ENCODE data around the gene ASB15.

DNA sequence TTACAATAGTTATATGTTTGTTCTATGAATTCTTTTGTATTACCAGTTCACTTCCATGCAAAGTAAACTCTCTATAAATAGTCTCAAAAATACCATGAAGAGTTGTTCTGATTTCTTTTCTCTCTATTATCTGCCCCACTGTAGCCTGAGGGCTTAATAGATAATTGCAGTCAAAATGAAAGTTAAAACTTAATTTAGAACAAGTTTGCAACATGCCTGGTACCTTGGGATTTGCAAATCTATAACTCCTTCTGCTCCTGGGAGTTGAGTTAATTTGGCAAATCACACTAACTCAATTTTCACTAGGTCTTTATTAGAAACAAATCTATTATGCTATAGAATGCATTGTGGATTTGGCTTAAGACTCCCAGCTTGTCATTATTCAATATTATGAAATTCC, 22.2 kb upstream of the ASB15 start:
- no peak for TF ChIP-seq SMC3 (IDR thresholded peaks at IDR 0.05)
- TF ChIP-seq, protein P1, sequence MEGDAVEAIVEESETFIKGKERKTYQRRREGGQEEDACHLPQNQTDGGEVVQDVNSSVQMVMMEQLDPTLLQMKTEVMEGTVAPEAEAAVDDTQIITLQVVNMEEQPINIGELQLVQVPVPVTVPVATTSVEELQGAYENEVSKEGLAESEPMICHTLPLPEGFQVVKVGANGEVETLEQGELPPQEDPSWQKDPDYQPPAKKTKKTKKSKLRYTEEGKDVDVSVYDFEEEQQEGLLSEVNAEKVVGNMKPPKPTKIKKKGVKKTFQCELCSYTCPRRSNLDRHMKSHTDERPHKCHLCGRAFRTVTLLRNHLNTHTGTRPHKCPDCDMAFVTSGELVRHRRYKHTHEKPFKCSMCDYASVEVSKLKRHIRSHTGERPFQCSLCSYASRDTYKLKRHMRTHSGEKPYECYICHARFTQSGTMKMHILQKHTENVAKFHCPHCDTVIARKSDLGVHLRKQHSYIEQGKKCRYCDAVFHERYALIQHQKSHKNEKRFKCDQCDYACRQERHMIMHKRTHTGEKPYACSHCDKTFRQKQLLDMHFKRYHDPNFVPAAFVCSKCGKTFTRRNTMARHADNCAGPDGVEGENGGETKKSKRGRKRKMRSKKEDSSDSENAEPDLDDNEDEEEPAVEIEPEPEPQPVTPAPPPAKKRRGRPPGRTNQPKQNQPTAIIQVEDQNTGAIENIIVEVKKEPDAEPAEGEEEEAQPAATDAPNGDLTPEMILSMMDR (IDR thresholded peaks at IDR 0.05), result no peak
- TF ChIP-seq JUN (IDR thresholded peaks at IDR 0.05), result no peak
- TF ChIP-seq POLR2A (IDR thresholded peaks at IDR 0.05; ENCODE audit: low read length), result no peak
- no peak for TF ChIP-seq SREBF2 (IDR thresholded peaks at IDR 0.05)
- TF ChIP-seq RAD21 (conservative IDR thresholded peaks at IDR 0.05 in 1 of 2, IDR thresholded peaks at IDR 0.05 in 1 of 2), result no peak
- TF ChIP-seq GATA3 (IDR thresholded peaks at IDR 0.05; ENCODE audit: borderline replicate concordance), result no peak

All from A549 (cell line).